CD8-positive, alpha-beta memory T cell (primary cell): ENCODE results near the gene CELA1. TPM values are rescaled to one million over a fixed set of nuclear protein-coding genes. Genes with fewer than 3 reads are reported as not detected.
A peak's percentile ranks its signal among the peaks of the same experiment; 100 is the strongest.

ENCODE experiments used
- CTCF ChIA-PET: fragments of 350-600 bp; sonication (Branson Sonifier 250); formaldehyde crosslinking; loops from one replicate; lab custom pipeline; 2021; ENCODE audit warnings: antibody characterized with exemption; lab: Charles Lee
- POLR2A ChIA-PET: fragments of 350-600 bp; sonication (Branson Sonifier 250); formaldehyde crosslinking; loops from one replicate; lab custom pipeline; 2021; ENCODE audit warnings: antibody characterized with exemption; lab: Charles Lee
- DNase-seq, 5 donors: peaks; one replicate each; pipeline versions ENCODE4 v3.0.0 to v3.0.0-alpha.2; 2020 to 2022; ENCODE audit warnings: mixed read lengths in 1 of 5
- H3K27ac ChIP-seq: one replicate; pipeline ENCODE4 v1.7.0; 2013; ENCODE audit warnings: low read depth, mild to moderate bottlenecking, low read length, moderate library complexity
- H3K27me3 ChIP-seq: 2 replicates; pipeline ENCODE4 v1.7.0; 2013; ENCODE audit warnings: low read length, mild to moderate bottlenecking; ENCODE audit not compliant: insufficient read depth, poor library complexity, severe bottlenecking
- H3K36me3 ChIP-seq: 2 replicates; pipeline ENCODE4 v1.7.0; 2013; ENCODE audit warnings: mild to moderate bottlenecking, low read length, moderate library complexity; ENCODE audit not compliant: insufficient read depth
- H3K4me1 ChIP-seq: 2 replicates; pipeline ENCODE4 v1.7.0; 2013; ENCODE audit warnings: mild to moderate bottlenecking, low read length, moderate library complexity; ENCODE audit not compliant: insufficient read depth
- H3K4me3 ChIP-seq: 2 replicates; pipeline ENCODE4 v1.7.0; 2013; ENCODE audit warnings: mild to moderate bottlenecking, low read length
- H3K9me3 ChIP-seq: 2 replicates; pipeline ENCODE4 v1.7.0; 2013; ENCODE audit warnings: mild to moderate bottlenecking, low read length
- H3K27ac Mint-ChIP-seq, 8 donors: one replicate each; pipeline ENCODE4 v1.8.0; 2020 to 2021; ENCODE audit warnings: mixed read lengths in 8 of 8, mild to moderate bottlenecking in 6 of 8, inconsistent platforms in 3 of 8, moderate library complexity in 3 of 8
- H3K27me3 Mint-ChIP-seq, 2 donors: one replicate each; pipeline ENCODE4 v1.8.0; 2020 to 2021; ENCODE audit warnings: mixed read lengths in 2 of 2, mild to moderate bottlenecking in 1 of 2, moderate library complexity in 1 of 2
- H3K36me3 Mint-ChIP-seq, 3 donors: one replicate each; pipeline ENCODE4 v1.8.0; 2020 to 2021; ENCODE audit warnings: mixed read lengths in 3 of 3, inconsistent platforms in 1 of 3, mild to moderate bottlenecking in 1 of 3
- H3K4me1 Mint-ChIP-seq, 3 donors: one replicate each; pipeline ENCODE4 v1.8.0; 2020 to 2021; ENCODE audit warnings: mixed read lengths in 3 of 3, inconsistent platforms in 1 of 3, mild to moderate bottlenecking in 1 of 3
- H3K4me3 Mint-ChIP-seq, 7 donors: one replicate each; pipeline ENCODE4 v1.8.0; 2020 to 2021; ENCODE audit warnings: mixed read lengths in 7 of 7, mild to moderate bottlenecking in 6 of 7, moderate library complexity in 4 of 7, inconsistent platforms in 2 of 7
- H3K9me3 Mint-ChIP-seq, 5 donors: one replicate each; pipeline ENCODE4 v1.8.0; 2020 to 2022; ENCODE audit warnings: mixed read lengths in 5 of 5, mild to moderate bottlenecking in 3 of 5, moderate library complexity in 2 of 5, inconsistent platforms in 1 of 5
- polyA plus RNA-seq: library from polyadenylated mRNA; unstranded; fragments of 300-500 nt; fragmentation: Illumina TruSeq; gene quantifications from one replicate; pipeline ENCODE4 v1.2.3, GENCODE V29; 2021
- total RNA-seq, 2 experiments: library from RNA; stranded (reverse); gene quantifications; one replicate each; pipeline ENCODE4 v1.2.3, GENCODE V29; 2021

The CELA1 gene
- total and polyA plus RNA-seq, 3 experiments from 2014 or later: 0.71 TPM; not detected in 2

GRCh38 chr12:51381226-51382079 lies 35.0 kb upstream of the CELA1 start:
- H3K36me3 Mint-ChIP-seq: peaks cover 6 to 77% (median 24%) of the 10 kb centered on the region in 3 donors
- no peak overlapping the region for H3K4me3 Mint-ChIP-seq
- ChIA-PET POLR2A (interaction anchor here (0.5 kb wide), 1 partner anchor 55 kb away, joined by 3 read pairs; no protein-coding TSS in a partner anchor), CTCF (no interaction called here)
- no peak overlapping the region for H3K27ac ChIP-seq
- no peak for DNase-seq
- H3K27me3 ChIP-seq: no peaks in the 10 kb centered on the region
- no peak overlapping the region for H3K4me3 ChIP-seq
- no peaks in the 10 kb centered on the region for H3K9me3 Mint-ChIP-seq
- H3K4me1 ChIP-seq: peaks cover 33% of the 10 kb centered on the region
- H3K9me3 ChIP-seq: no peaks in the 10 kb centered on the region
- H3K4me1 Mint-ChIP-seq: peaks cover 15 to 26% (median 25%) of the 10 kb centered on the region in 3 donors
- peaks cover 5% of the 10 kb centered on the region for H3K36me3 ChIP-seq
- no peaks in the 10 kb centered on the region for H3K27me3 Mint-ChIP-seq
- no peak overlapping the region for H3K27ac Mint-ChIP-seq

- Mint-ChIP-seq H3K9me3 (no peaks in the 10 kb centered on the region), H3K4me3 (no peak overlapping the region), H3K27me3 (no peaks in the 10 kb centered on the region), H3K27ac (peak overlapping the region in 1 of 8 donors; percentile 57), H3K36me3 (peaks cover 6 to 84% (median 30%) of the 10 kb centered on the region in 3 donors), H3K4me1 (peaks cover 12 to 28% (median 18%) of the 10 kb centered on the region in 3 donors)
- POLR2A ChIA-PET: no interaction called here
- H3K27ac ChIP-seq: no peak overlapping the region
- no peaks in the 10 kb centered on the region for H3K9me3 ChIP-seq
- H3K36me3 ChIP-seq: peaks cover 5% of the 10 kb centered on the region
- no peak for DNase-seq
- no peaks in the 10 kb centered on the region for H3K27me3 ChIP-seq
- peaks cover 32% of the 10 kb centered on the region for H3K4me1 ChIP-seq
- CTCF ChIA-PET: no interaction called here
- no peak overlapping the region for H3K4me3 ChIP-seq
These were observed 33.1 kb upstream of the CELA1 start for GRCh38 chr12:51379571-51379970.

GRCh38 chr12:51378749-51379148 lies 32.3 kb upstream of the CELA1 start:
- H3K27me3 ChIP-seq: no peaks in the 10 kb centered on the region
- CTCF ChIA-PET: no interaction called here
- Mint-ChIP-seq H3K27me3 (no peaks in the 10 kb centered on the region), H3K36me3 (peaks cover 6 to 84% (median 31%) of the 10 kb centered on the region in 3 donors), H3K27ac (no peak overlapping the region), H3K4me1 (peaks cover 7 to 24% (median 14%) of the 10 kb centered on the region in 3 donors), H3K4me3 (no peak overlapping the region), H3K9me3 (no peaks in the 10 kb centered on the region)
- no peak overlapping the region for H3K27ac ChIP-seq
- no peak overlapping the region for H3K4me3 ChIP-seq
- H3K4me1 ChIP-seq: peaks cover 24% of the 10 kb centered on the region
- POLR2A ChIA-PET: no interaction called here
- H3K9me3 ChIP-seq: no peaks in the 10 kb centered on the region
- DNase-seq: no peak
- H3K36me3 ChIP-seq: peaks cover 8% of the 10 kb centered on the region

GRCh38 chr12:51377099-51377984 lies 30.9 kb upstream of the CELA1 start:
- CTCF ChIA-PET: no interaction called here
- Mint-ChIP-seq H3K4me3 (no peak overlapping the region), H3K36me3 (peaks cover 6 to 83% (median 33%) of the 10 kb centered on the region in 3 donors), H3K27ac (peak overlapping the region in 4 of 8 donors; percentile 6 to 84 (median 63)), H3K4me1 (peaks cover 3 to 11% (median 10%) of the 10 kb centered on the region in 3 donors), H3K9me3 (no peaks in the 10 kb centered on the region), H3K27me3 (peaks cover 0 to under 1% of the 10 kb centered on the region in 2 donors)
- no peak for DNase-seq
- Histone ChIP-seq H3K9me3 (no peaks in the 10 kb centered on the region), H3K4me3 (no peak overlapping the region), H3K27me3 (no peaks in the 10 kb centered on the region), H3K4me1 (peaks cover 10% of the 10 kb centered on the region), H3K36me3 (peaks cover 8% of the 10 kb centered on the region), H3K27ac (no peak overlapping the region)
- POLR2A ChIA-PET: no interaction called here

GRCh38 chr12:51374856-51375255 lies 28.4 kb upstream of the CELA1 start:
- no peak overlapping the region for H3K4me3 Mint-ChIP-seq
- H3K27ac Mint-ChIP-seq: peak overlapping the region in 4 of 8 donors; percentile 10 to 31 (median 17)
- Histone ChIP-seq H3K27me3 (no peaks in the 10 kb centered on the region), H3K4me3 (no peak overlapping the region), H3K9me3 (no peaks in the 10 kb centered on the region), H3K36me3 (peaks cover 8% of the 10 kb centered on the region), H3K4me1 (peaks cover 5% of the 10 kb centered on the region), H3K27ac (no peak overlapping the region)
- H3K36me3 Mint-ChIP-seq: peaks cover 6 to 68% (median 26%) of the 10 kb centered on the region in 3 donors
- peaks cover 7 to 27% (median 22%) of the 10 kb centered on the region in 3 donors for H3K4me1 Mint-ChIP-seq
- CTCF ChIA-PET: no interaction called here
- H3K27me3 Mint-ChIP-seq: peaks cover 0 to 1% of the 10 kb centered on the region in 2 donors
- POLR2A ChIA-PET: no interaction called here
- no peaks in the 10 kb centered on the region for H3K9me3 Mint-ChIP-seq
- DNase-seq: no peak

- H3K27me3 Mint-ChIP-seq: peaks cover 0 to 1% of the 10 kb centered on the region in 2 donors
- POLR2A ChIA-PET: interaction anchor here (1.3 kb wide), 1 partner anchor 446 kb away, joined by 4 read pairs; no protein-coding TSS in a partner anchor
- Histone ChIP-seq H3K27ac (no peak overlapping the region), H3K36me3 (peaks cover 8% of the 10 kb centered on the region), H3K4me3 (no peak overlapping the region), H3K4me1 (peaks cover 10% of the 10 kb centered on the region), H3K9me3 (no peaks in the 10 kb centered on the region), H3K27me3 (no peaks in the 10 kb centered on the region)
- no peaks in the 10 kb centered on the region for H3K9me3 Mint-ChIP-seq
- H3K27ac Mint-ChIP-seq: peak overlapping the region in 1 of 8 donors; percentile 21
- H3K36me3 Mint-ChIP-seq: peaks cover 6 to 63% (median 23%) of the 10 kb centered on the region in 3 donors
- no peak overlapping the region for H3K4me3 Mint-ChIP-seq
- H3K4me1 Mint-ChIP-seq: peaks cover 12 to 32% (median 27%) of the 10 kb centered on the region in 3 donors
- DNase-seq: no peak
- CTCF ChIA-PET: no interaction called here
These were observed 27.9 kb upstream of the CELA1 start for GRCh38 chr12:51374361-51374760.

- peaks cover 0 to 3% of the 10 kb centered on the region in 2 donors for H3K27me3 Mint-ChIP-seq
- Histone ChIP-seq H3K4me3 (no peak overlapping the region), H3K27me3 (no peaks in the 10 kb centered on the region), H3K4me1 (peaks cover 22% of the 10 kb centered on the region), H3K27ac (no peak overlapping the region), H3K36me3 (peaks cover 6% of the 10 kb centered on the region), H3K9me3 (no peaks in the 10 kb centered on the region)
- no peaks in the 10 kb centered on the region for H3K9me3 Mint-ChIP-seq
- H3K36me3 Mint-ChIP-seq: peaks cover 9 to 52% (median 23%) of the 10 kb centered on the region in 3 donors
- no peak overlapping the region for H3K4me3 Mint-ChIP-seq
- ChIA-PET POLR2A (interaction anchor here (1.3 kb wide), 1 partner anchor 447 kb away, joined by 4 read pairs; no protein-coding TSS in a partner anchor), CTCF (interaction anchor here (1.5 kb wide), 1 partner anchor 10 kb away, joined by 3 read pairs; no protein-coding TSS in a partner anchor)
- peak overlapping the region in 4 of 8 donors; percentile 14 to 77 (median 40) for H3K27ac Mint-ChIP-seq
- H3K4me1 Mint-ChIP-seq: peaks cover 22 to 43% (median 37%) of the 10 kb centered on the region in 3 donors
- DNase-seq: no peak
These were observed 26.7 kb upstream of the CELA1 start for GRCh38 chr12:51373187-51373586.
